ENCODE data around the gene ACSL5.
A peak's percentile ranks its signal among the peaks of the same experiment; 100 is the strongest.

DNA sequence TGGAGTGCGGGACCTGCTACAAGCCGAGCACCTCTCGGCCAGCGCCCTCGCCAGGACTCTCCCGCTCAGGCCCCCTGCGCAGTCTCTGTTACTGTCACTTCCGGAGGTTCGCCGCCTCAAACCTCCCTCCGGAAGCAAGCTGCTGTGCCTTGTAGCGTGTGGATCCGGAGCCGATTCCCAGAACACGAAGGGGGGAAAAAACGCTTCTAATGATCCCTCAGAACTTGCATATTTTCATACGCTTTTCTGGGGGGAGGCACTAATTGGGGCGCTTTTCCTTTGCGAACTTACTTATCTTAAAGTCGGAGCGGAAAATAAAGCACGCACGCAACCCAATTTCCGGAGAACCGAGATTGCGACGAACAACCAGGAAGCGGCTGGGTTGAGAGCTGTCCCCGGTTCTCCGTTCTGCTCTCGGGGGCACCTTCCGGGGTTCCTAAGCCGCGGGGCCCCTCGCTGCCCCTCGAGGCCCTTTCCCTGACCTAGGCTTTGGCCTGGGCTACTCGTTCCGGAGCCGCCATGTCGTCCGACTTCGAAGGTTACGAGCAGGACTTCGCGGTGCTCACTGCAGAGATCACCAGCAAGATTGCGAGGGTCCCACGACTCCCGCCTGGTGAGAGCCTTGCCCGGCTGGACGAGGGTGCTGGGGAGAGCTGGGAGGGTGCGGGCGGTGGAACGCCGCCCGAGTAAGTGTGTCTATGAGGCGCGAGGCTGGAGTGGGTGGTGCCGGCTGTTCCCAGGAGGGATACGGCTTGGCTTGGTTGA lies 73.1 kb downstream of the ACSL5 start, which contains the start of the genes VTI1A and ZDHHC6:
- TF ChIP-seq, protein P1, sequence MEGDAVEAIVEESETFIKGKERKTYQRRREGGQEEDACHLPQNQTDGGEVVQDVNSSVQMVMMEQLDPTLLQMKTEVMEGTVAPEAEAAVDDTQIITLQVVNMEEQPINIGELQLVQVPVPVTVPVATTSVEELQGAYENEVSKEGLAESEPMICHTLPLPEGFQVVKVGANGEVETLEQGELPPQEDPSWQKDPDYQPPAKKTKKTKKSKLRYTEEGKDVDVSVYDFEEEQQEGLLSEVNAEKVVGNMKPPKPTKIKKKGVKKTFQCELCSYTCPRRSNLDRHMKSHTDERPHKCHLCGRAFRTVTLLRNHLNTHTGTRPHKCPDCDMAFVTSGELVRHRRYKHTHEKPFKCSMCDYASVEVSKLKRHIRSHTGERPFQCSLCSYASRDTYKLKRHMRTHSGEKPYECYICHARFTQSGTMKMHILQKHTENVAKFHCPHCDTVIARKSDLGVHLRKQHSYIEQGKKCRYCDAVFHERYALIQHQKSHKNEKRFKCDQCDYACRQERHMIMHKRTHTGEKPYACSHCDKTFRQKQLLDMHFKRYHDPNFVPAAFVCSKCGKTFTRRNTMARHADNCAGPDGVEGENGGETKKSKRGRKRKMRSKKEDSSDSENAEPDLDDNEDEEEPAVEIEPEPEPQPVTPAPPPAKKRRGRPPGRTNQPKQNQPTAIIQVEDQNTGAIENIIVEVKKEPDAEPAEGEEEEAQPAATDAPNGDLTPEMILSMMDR (conservative IDR thresholded peaks at IDR 0.05; ENCODE audit: low read length) = peak; percentile 42
- TF ChIP-seq EZH2phosphoT487 (IDR thresholded peaks at IDR 0.05; ENCODE audit: borderline replicate concordance, low read depth, low read length) = no peak

Measured in OCI-LY7 (cell line).